H9 (cell line): ENCODE measurements around the gene C16orf74. TPM values are rescaled to one million over a fixed set of nuclear protein-coding genes. Genes with fewer than 3 reads are reported as not detected.

Source experiments
- DNase-seq: peaks from one replicate; pipeline ENCODE4 v3.0.0-alpha.2; 2017
- H2AFZ ChIP-seq: one replicate; pipeline ENCODE4 v1.6.1; 2013; ENCODE audit warnings: mild to moderate bottlenecking, low read length, control low read depth, moderate library complexity
- H2AK5ac ChIP-seq: 2 replicates; pipeline ENCODE4 v1.6.1; 2013; ENCODE audit warnings: low read length, control low read depth, mixed read lengths; ENCODE audit not compliant: insufficient read length
- H2BK120ac ChIP-seq: one replicate; pipeline ENCODE4 v1.6.1; 2013; ENCODE audit warnings: low read depth, mild to moderate bottlenecking, low read length, control low read depth, inconsistent platforms; ENCODE audit not compliant: poor library complexity, severe bottlenecking
- H2BK12ac ChIP-seq: 2 replicates; pipeline ENCODE4 v1.6.1; 2013; ENCODE audit warnings: low read length, control low read depth, mixed read lengths, low read depth; ENCODE audit not compliant: insufficient read length
- H2BK15ac ChIP-seq: 2 replicates; pipeline ENCODE4 v1.6.1; 2013; ENCODE audit warnings: low read depth, low read length, control low read depth
- H2BK20ac ChIP-seq: one replicate; pipeline ENCODE4 v1.6.1; 2013; ENCODE audit warnings: low read depth, mild to moderate bottlenecking, low read length, control low read depth, inconsistent platforms; ENCODE audit not compliant: poor library complexity, severe bottlenecking
- H2BK5ac ChIP-seq: 2 replicates; pipeline ENCODE4 v1.6.1; 2013; ENCODE audit warnings: low read length, control low read depth, mixed read lengths; ENCODE audit not compliant: insufficient read length
- H3K14ac ChIP-seq: 2 replicates; pipeline ENCODE4 v1.6.1; 2013; ENCODE audit warnings: low read length, control low read depth; ENCODE audit not compliant: insufficient read depth
- H3K18ac ChIP-seq: 2 replicates; pipeline ENCODE4 v1.6.1; 2013; ENCODE audit warnings: low read depth, mild to moderate bottlenecking, mixed read lengths, low read length, control low read depth; ENCODE audit not compliant: insufficient read length
- H3K23ac ChIP-seq: 2 replicates; pipeline ENCODE4 v1.6.1; 2013; ENCODE audit warnings: low read length, control low read depth, mixed read lengths, low read depth; ENCODE audit not compliant: insufficient read length
- H3K23me2 ChIP-seq: 2 replicates; pipeline ENCODE4 v1.6.1; 2013; ENCODE audit warnings: low read depth, mild to moderate bottlenecking, mixed read lengths, low read length, control low read depth; ENCODE audit not compliant: insufficient read length, poor library complexity, severe bottlenecking
- H3K27ac ChIP-seq: 2 replicates; pipeline ENCODE4 v1.5.1; 2013; ENCODE audit warnings: low read length, control low read depth, mixed read lengths, low read depth; ENCODE audit not compliant: insufficient read length
- H3K27me3 ChIP-seq: 2 replicates; pipeline ENCODE4 v1.6.1; 2013; ENCODE audit warnings: low read length, control low read depth, inconsistent platforms; ENCODE audit not compliant: insufficient read depth
- H3K4ac ChIP-seq: 2 replicates; pipeline ENCODE4 v1.6.1; 2013; ENCODE audit warnings: low read depth, mild to moderate bottlenecking, control low read depth, inconsistent platforms, low read length, moderate library complexity
- H3K4me1 ChIP-seq: 2 replicates; pipeline ENCODE4 v1.6.1; 2013; ENCODE audit warnings: low read length, control low read depth, inconsistent platforms; ENCODE audit not compliant: insufficient read depth
- H3K4me2 ChIP-seq: 2 replicates; pipeline ENCODE4 v1.6.1; 2013; ENCODE audit warnings: low read length, control low read depth, mixed read lengths; ENCODE audit not compliant: insufficient read length, insufficient read depth
- H3K56ac ChIP-seq: 2 replicates; pipeline ENCODE4 v1.6.1; 2013; ENCODE audit warnings: low read depth, mild to moderate bottlenecking, mixed read lengths, low read length, control low read depth; ENCODE audit not compliant: insufficient read length
- H3K79me1 ChIP-seq: 2 replicates; pipeline ENCODE4 v1.6.1; 2013; ENCODE audit warnings: low read depth, mild to moderate bottlenecking, moderate library complexity, low read length, control low read depth, inconsistent platforms; ENCODE audit not compliant: insufficient read depth, poor library complexity, severe bottlenecking
- H3K79me2 ChIP-seq: 2 replicates; pipeline ENCODE4 v1.6.1; 2013; ENCODE audit warnings: low read length, control low read depth, inconsistent platforms; ENCODE audit not compliant: insufficient read depth
- H3K9ac ChIP-seq: 2 replicates; pipeline ENCODE4 v1.6.1; 2013; ENCODE audit warnings: low read length, control low read depth, mixed read lengths; ENCODE audit not compliant: insufficient read length; ENCODE audit errors: extremely low read depth
- H3K9me3 ChIP-seq: one replicate; pipeline ENCODE4 v1.6.1; 2013; ENCODE audit warnings: low read depth, low read length, inconsistent platforms; ENCODE audit not compliant: control insufficient read depth
- H3T11ph ChIP-seq: one replicate; pipeline ENCODE4 v1.6.1; 2013; ENCODE audit warnings: mild to moderate bottlenecking, low read length, control low read depth, inconsistent platforms
- H4K20me1 ChIP-seq: one replicate; pipeline ENCODE4 v1.6.1; 2013; ENCODE audit not compliant: control insufficient read depth, insufficient read length, insufficient read depth
- H4K5ac ChIP-seq: 2 replicates; pipeline ENCODE4 v1.6.1; 2013; ENCODE audit warnings: low read depth, mild to moderate bottlenecking, mixed read lengths, low read length, control low read depth; ENCODE audit not compliant: insufficient read length
- H4K8ac ChIP-seq: replicated peaks from 2 replicates; pipeline ENCODE4 v1.6.1; 2013; ENCODE audit warnings: low read length, control low read depth, mixed read lengths, low read depth; ENCODE audit not compliant: insufficient read length
- H4K91ac ChIP-seq: 2 replicates; pipeline ENCODE4 v1.6.1; 2013; ENCODE audit warnings: low read depth, mild to moderate bottlenecking, moderate library complexity, mixed read lengths, low read length, control low read depth; ENCODE audit not compliant: insufficient read length
- H3K27ac Mint-ChIP-seq, 3 experiments: 2 replicates in 2 of 3; 3 replicates in 1 of 3; pipeline ENCODE4 v1.8.0; 2020 to 2021; ENCODE audit warnings: mixed read lengths in 3 of 3, mild to moderate bottlenecking in 1 of 3, moderate library complexity in 1 of 3
- H3K27me3 Mint-ChIP-seq: 2 replicates; pipeline ENCODE4 v1.8.0; 2021; ENCODE audit warnings: low read depth, mild to moderate bottlenecking, moderate library complexity, mixed read lengths
- H3K36me3 Mint-ChIP-seq, 3 experiments: 2 replicates in 2 of 3; 3 replicates in 1 of 3; pipeline ENCODE4 v1.8.0; 2020 to 2021; ENCODE audit warnings: low read depth in 3 of 3, mixed read lengths in 3 of 3; ENCODE audit not compliant: insufficient read depth in 1 of 3
- H3K4me1 Mint-ChIP-seq, 2 experiments: 2 replicates each; pipeline ENCODE4 v1.8.0; 2020; ENCODE audit warnings: mixed read lengths in 2 of 2
- H3K4me3 Mint-ChIP-seq, 2 experiments: 2 replicates in 1 of 2; 3 replicates in 1 of 2; pipeline ENCODE4 v1.8.0; 2020 to 2021; ENCODE audit warnings: mild to moderate bottlenecking in 2 of 2, mixed read lengths in 2 of 2, moderate library complexity in 1 of 2
- H3K9me3 Mint-ChIP-seq, 2 experiments: 2 replicates in 1 of 2; 3 replicates in 1 of 2; pipeline ENCODE4 v1.8.0; 2020; ENCODE audit warnings: mild to moderate bottlenecking in 2 of 2, mixed read lengths in 2 of 2, moderate library complexity in 1 of 2
- WGBS: extraction: QIAGEN DNeasy Blood & Tissue Kit; methylation state at CpG from one replicate; pipeline ENCODE4 v1.1.7; 2013; ENCODE audit warnings: missing lambda C conversion rate, low lambda C conversion rate, mixed read lengths; ENCODE audit not compliant: insufficient read length; ENCODE audit errors: extremely low coverage; 5-methylcytosine and 5-hydroxymethylcytosine counted together
- total RNA-seq: library from RNA; stranded (reverse); gene quantifications from 2 replicates; pipeline ENCODE4 v1.2.1, GENCODE V29; 2021
- TF ChIP-seq, protein P1 (sequence below): fragments of 200-600 bp; sonication (generic); conservative IDR thresholded peaks from 3 replicates; pipeline ENCODE4 v1.8.0; 2021; ENCODE audit warnings: antibody characterized with exemption, mild to moderate bottlenecking

C16orf74 gene
- total RNA-seq, 1 experiment from 2014 or later = 5.6 TPM

DNA sequence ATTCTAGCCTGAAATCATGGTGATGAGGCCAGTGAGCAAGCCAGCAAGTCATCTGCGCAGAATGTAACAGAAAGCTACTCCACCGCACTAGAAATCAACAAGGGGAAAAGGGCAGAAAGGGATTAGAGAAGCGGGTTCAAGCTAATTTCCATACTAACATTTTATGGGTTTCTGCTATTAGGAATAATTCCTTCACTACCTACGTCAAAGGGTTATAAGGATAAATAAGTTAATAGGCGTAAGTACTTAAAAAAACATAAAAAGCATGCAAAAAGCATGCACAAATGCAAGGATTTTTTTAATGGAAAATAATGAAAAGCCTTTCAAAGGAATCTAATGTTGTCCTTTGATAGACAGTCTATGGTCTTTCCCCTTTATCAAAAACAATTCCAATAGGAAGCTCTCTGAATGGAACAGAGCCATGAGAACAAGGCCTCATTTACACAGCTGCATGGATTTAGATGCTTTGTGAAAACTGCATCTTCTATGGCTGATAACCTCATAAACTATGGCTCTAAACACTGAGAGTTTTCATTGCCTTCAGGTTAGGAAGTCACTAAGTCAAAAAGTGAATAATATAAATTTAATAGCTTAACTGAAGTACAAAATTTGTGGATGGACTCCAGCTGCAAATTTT is 42.9 kb upstream of the C16orf74 start:
- Histone ChIP-seq H3K23me2 (peaks cover 5% of the 10 kb centered on the region), H3K27me3 (no peaks in the 10 kb centered on the region), H3K4me1 (no peaks in the 10 kb centered on the region), H4K91ac (no peak overlapping the region), H2BK120ac (no peak overlapping the region), H3K4me2 (no peak overlapping the region), H3K27ac (no peak overlapping the region), H3K9me3 (no peaks in the 10 kb centered on the region), H2BK5ac (no peak overlapping the region), H2BK20ac (no peak overlapping the region), H4K8ac (no peak overlapping the region), H3K56ac (no peak overlapping the region), H3K4ac (no peak overlapping the region), H3K23ac (no peak overlapping the region), H2AFZ (no peak overlapping the region), H3K79me1 (peaks cover 18% of the 10 kb centered on the region), H3K14ac (no peak overlapping the region), H3K79me2 (peaks cover 33% of the 10 kb centered on the region), H3T11ph (no peak overlapping the region), H2BK12ac (no peak overlapping the region), H4K20me1 (peaks cover 3% of the 10 kb centered on the region), H2BK15ac (no peak overlapping the region), H2AK5ac (no peak overlapping the region), H3K18ac (no peak overlapping the region), H4K5ac (no peak overlapping the region), H3K9ac (no peak overlapping the region)
- TF ChIP-seq, protein P1, sequence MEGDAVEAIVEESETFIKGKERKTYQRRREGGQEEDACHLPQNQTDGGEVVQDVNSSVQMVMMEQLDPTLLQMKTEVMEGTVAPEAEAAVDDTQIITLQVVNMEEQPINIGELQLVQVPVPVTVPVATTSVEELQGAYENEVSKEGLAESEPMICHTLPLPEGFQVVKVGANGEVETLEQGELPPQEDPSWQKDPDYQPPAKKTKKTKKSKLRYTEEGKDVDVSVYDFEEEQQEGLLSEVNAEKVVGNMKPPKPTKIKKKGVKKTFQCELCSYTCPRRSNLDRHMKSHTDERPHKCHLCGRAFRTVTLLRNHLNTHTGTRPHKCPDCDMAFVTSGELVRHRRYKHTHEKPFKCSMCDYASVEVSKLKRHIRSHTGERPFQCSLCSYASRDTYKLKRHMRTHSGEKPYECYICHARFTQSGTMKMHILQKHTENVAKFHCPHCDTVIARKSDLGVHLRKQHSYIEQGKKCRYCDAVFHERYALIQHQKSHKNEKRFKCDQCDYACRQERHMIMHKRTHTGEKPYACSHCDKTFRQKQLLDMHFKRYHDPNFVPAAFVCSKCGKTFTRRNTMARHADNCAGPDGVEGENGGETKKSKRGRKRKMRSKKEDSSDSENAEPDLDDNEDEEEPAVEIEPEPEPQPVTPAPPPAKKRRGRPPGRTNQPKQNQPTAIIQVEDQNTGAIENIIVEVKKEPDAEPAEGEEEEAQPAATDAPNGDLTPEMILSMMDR = no peak
- Mint-ChIP-seq H3K9me3 (peaks cover 0 to 3% of the 10 kb centered on the region in 2 experiments; a peak in 1 of 5 replicates), H3K4me3 (no peak overlapping the region), H3K27ac (no peak overlapping the region), H3K36me3 (peaks cover 47 to 75% (median 65%) of the 10 kb centered on the region in 3 experiments), H3K4me1 (peaks cover 9 to 14% of the 10 kb centered on the region in 2 experiments), H3K27me3 (no peaks in the 10 kb centered on the region)
- WGBS = no CpG with 5 or more reads among the region's 5 CpGs
- no peak for DNase-seq
